DOHH2 (cell line): Measurements from ENCODE around the gene IGFBP1.
A peak's percentile ranks its signal among the peaks of the same experiment; 100 is the strongest.

Experiments used
- H3F3A ChIP-seq: fragments of 200-600 bp; sonication (generic), shearing (Covaris generic); 2 replicates; pipeline ENCODE4 v1.6.0; 2016; ENCODE audit warnings: antibody characterized with exemption, mild to moderate bottlenecking; ENCODE audit not compliant: control insufficient read depth, insufficient read depth
- H3K27ac ChIP-seq: fragments of 200-600 bp; sonication (generic); 2 replicates; pipeline ENCODE4 v1.5.1; 2014; ENCODE audit warnings: low read depth, mild to moderate bottlenecking, low read length, moderate library complexity
- H3K27me3 ChIP-seq: fragments of 200-600 bp; sonication (generic); 2 replicates; pipeline ENCODE4 v1.6.1; 2014; ENCODE audit warnings: mild to moderate bottlenecking, low read length, mixed read lengths; ENCODE audit not compliant: control insufficient read depth
- H3K36me3 ChIP-seq: fragments of 200-600 bp; sonication (generic); 2 replicates; pipeline ENCODE4 v1.6.1; 2014; ENCODE audit warnings: mild to moderate bottlenecking, low read length, moderate library complexity, mixed read lengths; ENCODE audit not compliant: control insufficient read depth
- H3K4me1 ChIP-seq: fragments of 200-600 bp; sonication (generic); 2 replicates; pipeline ENCODE4 v1.6.1; 2014; ENCODE audit warnings: mild to moderate bottlenecking, low read length, mixed read lengths; ENCODE audit not compliant: control insufficient read depth
- H3K4me2 ChIP-seq: fragments of 200-600 bp; sonication (generic); 2 replicates; pipeline ENCODE4 v1.6.0; 2014; ENCODE audit warnings: mild to moderate bottlenecking, low read length, moderate library complexity
- H3K4me3 ChIP-seq: fragments of 200-600 bp; sonication (generic); 2 replicates; pipeline ENCODE4 v1.5.1; 2014; ENCODE audit warnings: mild to moderate bottlenecking, low read length, mixed read lengths
- H3K79me2 ChIP-seq: fragments of 200-600 bp; sonication (generic); 2 replicates; pipeline ENCODE4 v1.6.1; 2014; ENCODE audit warnings: mild to moderate bottlenecking, low read length, mixed read lengths; ENCODE audit not compliant: control insufficient read depth
- H3K9me2 ChIP-seq: fragments of 200-600 bp; sonication (generic); replicated peaks from 2 replicates; pipeline ENCODE4 v1.6.1; 2014; ENCODE audit warnings: mild to moderate bottlenecking, low read length, mixed read lengths; ENCODE audit not compliant: control insufficient read depth
- H3K9me3 ChIP-seq: fragments of 200-600 bp; sonication (generic); 2 replicates; pipeline ENCODE4 v1.6.1; 2014; ENCODE audit warnings: antibody characterized with exemption, low read length, mixed read lengths; ENCODE audit not compliant: control insufficient read depth, insufficient read depth
- H4K20me1 ChIP-seq: fragments of 200-600 bp; sonication (generic); 2 replicates; pipeline ENCODE4 v1.6.0; 2014; ENCODE audit warnings: low read depth, mild to moderate bottlenecking, antibody characterized with exemption, low read length, moderate library complexity; ENCODE audit not compliant: control insufficient read depth, insufficient read depth
- CTCF ChIP-seq: fragments of 200-600 bp; sonication (generic); IDR thresholded peaks from one replicate; pipeline ENCODE4 v1.5.1; 2014; ENCODE audit warnings: antibody characterized with exemption, mild to moderate bottlenecking, low read depth, low read length; ENCODE audit not compliant: poor library complexity, severe bottlenecking
- EZH2phosphoT487 ChIP-seq: fragments of 200-600 bp; sonication (generic); IDR thresholded peaks from 2 replicates; pipeline ENCODE4 v1.6.1; 2017; ENCODE audit warnings: borderline replicate concordance, mild to moderate bottlenecking, antibody characterized with exemption, low read length, moderate library complexity, mixed read lengths

IGFBP1 gene

GRCh38 chr7:45890902-45891461, 2.7 kb downstream of the IGFBP1 start:
- no peaks in the 10 kb centered on the region for H3K4me1 ChIP-seq
- no peak overlapping the region for H3K4me3 ChIP-seq
- H3K9me2 ChIP-seq, result no peaks in the 10 kb centered on the region
- no peaks in the 10 kb centered on the region for H3K36me3 ChIP-seq
- H3K9me3 ChIP-seq, result no peaks in the 10 kb centered on the region
- no peaks in the 10 kb centered on the region for H4K20me1 ChIP-seq
- no peak overlapping the region for H3K27ac ChIP-seq
- no peaks in the 10 kb centered on the region for H3F3A ChIP-seq
- TF ChIP-seq CTCF (peak; percentile 81), EZH2phosphoT487 (no peak)
- H3K79me2 ChIP-seq, result no peaks in the 10 kb centered on the region
- H3K4me2 ChIP-seq, result no peak overlapping the region
- peaks cover 35% of the 10 kb centered on the region for H3K27me3 ChIP-seq

GRCh38 chr7:45891462-45892402, 3.4 kb downstream of the IGFBP1 start:
- H3K9me3 ChIP-seq, result no peaks in the 10 kb centered on the region
- no peaks in the 10 kb centered on the region for H3K36me3 ChIP-seq
- H3K27me3 ChIP-seq, result peaks cover 35% of the 10 kb centered on the region
- H4K20me1 ChIP-seq, result no peaks in the 10 kb centered on the region
- H3K9me2 ChIP-seq, result no peaks in the 10 kb centered on the region
- no peak overlapping the region for H3K4me2 ChIP-seq
- H3K4me1 ChIP-seq, result no peaks in the 10 kb centered on the region
- H3K79me2 ChIP-seq, result no peaks in the 10 kb centered on the region
- H3K27ac ChIP-seq, result no peak overlapping the region
- H3F3A ChIP-seq, result no peaks in the 10 kb centered on the region
- H3K4me3 ChIP-seq, result no peak overlapping the region
- TF ChIP-seq CTCF (no peak), EZH2phosphoT487 (no peak)

GRCh38 chr7:45892407-45893035, 4.2 kb downstream of the IGFBP1 start:
- H3K9me2 ChIP-seq, result no peaks in the 10 kb centered on the region
- no peaks in the 10 kb centered on the region for H3K9me3 ChIP-seq
- H3K4me2 ChIP-seq, result no peak overlapping the region
- H3K4me1 ChIP-seq, result no peaks in the 10 kb centered on the region
- H3K27ac ChIP-seq, result no peak overlapping the region
- TF ChIP-seq CTCF, result no peak
- TF ChIP-seq EZH2phosphoT487, result no peak
- no peaks in the 10 kb centered on the region for H3F3A ChIP-seq
- H3K4me3 ChIP-seq, result no peak overlapping the region
- no peaks in the 10 kb centered on the region for H4K20me1 ChIP-seq
- H3K27me3 ChIP-seq, result peaks cover 32% of the 10 kb centered on the region
- H3K79me2 ChIP-seq, result no peaks in the 10 kb centered on the region
- H3K36me3 ChIP-seq, result no peaks in the 10 kb centered on the region
